Mucosa of descending colon (tissue), 3 donors: Measurements from ENCODE around the gene NT5C1B. TPM values are rescaled to one million over a fixed set of nuclear protein-coding genes. Genes with fewer than 3 reads are reported as not detected.

ENCODE experiments used
- ATAC-seq: fragments of 200-7000 bp; cut with Tn5 transposase; one replicate; pipeline ENCODE4 v1.9.1; 2020; ENCODE audit warnings: mild to moderate bottlenecking, moderate library complexity
- DNase-seq, 3 donors: peaks; one replicate each; pipeline ENCODE4 v3.0.0-alpha.2; 2020
- H3K36me3 ChIP-seq: fragments of 200-600 bp; one replicate; pipeline ENCODE4 v1.8.0; 2021; ENCODE audit warnings: low read depth, mild to moderate bottlenecking
- H3K4me1 ChIP-seq: fragments of 200-600 bp; one replicate; pipeline ENCODE4 v1.8.0; 2021; ENCODE audit warnings: low read depth, mild to moderate bottlenecking
- H3K4me3 ChIP-seq: fragments of 200-600 bp; one replicate; pipeline ENCODE4 v1.8.0; 2021; ENCODE audit warnings: mild to moderate bottlenecking
- H3K9me3 ChIP-seq: fragments of 200-600 bp; one replicate; pipeline ENCODE4 v1.8.0; 2021; ENCODE audit warnings: mild to moderate bottlenecking
- intact Hi-C, 2 donors: fragments of 100-400 bp; cut with DNase I in 1 of 2; cut with micrococcal nuclease in 1 of 2; formaldehyde crosslinking; loops; one replicate each; pipeline versions ENCODE4 v1.11.0 to v1.11.1; 2022; cut with DNase I, micrococcal nuclease
- total RNA-seq, 3 donors: library from RNA; stranded (reverse); fragmentation: NEBNext Ultra II Directional in 2 of 3; extraction: Animal tissue kit (Norgen Biotek cat#: 25700) in 2 of 3; gene quantifications; one replicate each; pipeline versions ENCODE4 v1.2.1 to v1.2.4, GENCODE V29; 2021 to 2023
- TF ChIP-seq, protein P1 (sequence below): fragments of 200-600 bp; IDR thresholded peaks from one replicate; pipeline ENCODE4 v1.8.0; 2022; ENCODE audit warnings: antibody characterized with exemption, mild to moderate bottlenecking
- donor health status: DM: no; HTN: no; CAD: no; lungs with moderate emphysema.
- donor health status: DM: no; HTN: no; CAD: no.
- donor health status: DM: no; HTN: yes; CAD: no.

NT5C1B gene
- total RNA-seq, 3 donors from 2014 or later = not detected

DNA sequence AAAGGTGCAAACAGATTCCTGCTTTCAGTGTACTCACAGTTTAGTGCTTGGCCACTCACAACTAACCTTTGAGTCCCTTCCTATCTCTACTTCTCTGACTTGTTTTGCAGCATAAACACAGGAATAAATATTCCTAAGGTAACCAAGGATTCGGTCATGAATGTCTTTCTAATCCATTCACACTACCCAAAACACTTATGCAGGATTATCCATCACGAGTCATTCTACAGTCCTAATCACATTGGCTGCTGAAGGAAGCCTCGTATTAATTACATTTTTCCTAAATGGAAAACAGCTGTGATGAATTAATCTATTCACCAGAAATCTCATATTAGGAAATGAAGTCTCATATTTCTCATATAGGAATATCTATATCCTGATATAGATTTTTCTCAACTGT lies 45.2 kb downstream of the NT5C1B start:
- intact Hi-C loops = no loop called here
- no peaks in the 10 kb centered on the region for H3K4me1 ChIP-seq
- H3K4me3 ChIP-seq = no peak overlapping the region
- H3K36me3 ChIP-seq = no peaks in the 10 kb centered on the region
- ATAC-seq = no peak
- no peak for DNase-seq
- H3K9me3 ChIP-seq = no peaks in the 10 kb centered on the region
- TF ChIP-seq, protein P1, sequence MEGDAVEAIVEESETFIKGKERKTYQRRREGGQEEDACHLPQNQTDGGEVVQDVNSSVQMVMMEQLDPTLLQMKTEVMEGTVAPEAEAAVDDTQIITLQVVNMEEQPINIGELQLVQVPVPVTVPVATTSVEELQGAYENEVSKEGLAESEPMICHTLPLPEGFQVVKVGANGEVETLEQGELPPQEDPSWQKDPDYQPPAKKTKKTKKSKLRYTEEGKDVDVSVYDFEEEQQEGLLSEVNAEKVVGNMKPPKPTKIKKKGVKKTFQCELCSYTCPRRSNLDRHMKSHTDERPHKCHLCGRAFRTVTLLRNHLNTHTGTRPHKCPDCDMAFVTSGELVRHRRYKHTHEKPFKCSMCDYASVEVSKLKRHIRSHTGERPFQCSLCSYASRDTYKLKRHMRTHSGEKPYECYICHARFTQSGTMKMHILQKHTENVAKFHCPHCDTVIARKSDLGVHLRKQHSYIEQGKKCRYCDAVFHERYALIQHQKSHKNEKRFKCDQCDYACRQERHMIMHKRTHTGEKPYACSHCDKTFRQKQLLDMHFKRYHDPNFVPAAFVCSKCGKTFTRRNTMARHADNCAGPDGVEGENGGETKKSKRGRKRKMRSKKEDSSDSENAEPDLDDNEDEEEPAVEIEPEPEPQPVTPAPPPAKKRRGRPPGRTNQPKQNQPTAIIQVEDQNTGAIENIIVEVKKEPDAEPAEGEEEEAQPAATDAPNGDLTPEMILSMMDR = no peak

DNA sequence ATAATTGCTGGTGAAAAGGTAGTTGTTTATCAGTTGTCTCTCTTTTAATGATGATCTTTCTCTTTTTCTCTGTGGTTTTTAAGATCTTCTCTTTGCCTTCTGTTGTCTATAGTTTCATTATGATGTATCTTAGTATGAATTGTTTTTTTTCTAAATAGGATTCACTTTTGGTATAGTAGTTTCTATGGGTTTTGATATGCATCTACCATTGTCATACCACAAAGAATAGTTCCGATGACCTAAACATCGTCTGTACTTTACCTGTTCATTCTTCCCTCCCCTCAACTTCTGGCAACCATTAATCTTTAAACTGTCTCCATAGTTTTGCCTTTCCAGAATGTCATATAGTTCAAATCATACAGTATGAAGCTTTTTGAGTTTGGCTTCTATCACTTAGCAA lies 48.5 kb downstream of the NT5C1B start:
- DNase-seq (no peak), ATAC-seq (no peak)
- intact Hi-C loops = no loop called here

DNA sequence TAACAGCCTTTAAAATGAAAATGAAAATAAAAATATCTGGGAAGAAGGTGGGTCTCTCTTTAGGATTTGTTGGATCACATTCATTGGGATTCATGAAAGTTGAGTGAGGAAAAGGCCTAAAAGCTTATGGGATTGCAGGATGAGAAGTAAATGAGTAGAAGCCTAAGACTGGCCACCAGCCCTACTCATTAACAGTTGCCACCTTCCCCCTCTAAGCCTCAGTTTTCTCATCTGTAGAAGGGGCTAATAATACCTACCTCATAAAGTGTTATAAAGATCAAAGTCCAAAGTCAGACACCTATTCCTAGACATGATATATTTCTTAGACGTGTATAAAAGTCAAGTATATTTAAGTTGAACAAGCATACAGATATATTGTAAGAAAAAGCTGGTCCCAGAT lies 52.7 kb downstream of the NT5C1B start:
- ATAC-seq (no peak), DNase-seq (no peak)
- Histone ChIP-seq H3K4me3 (no peak overlapping the region), H3K4me1 (no peaks in the 10 kb centered on the region), H3K36me3 (no peaks in the 10 kb centered on the region), H3K9me3 (no peaks in the 10 kb centered on the region)
- intact Hi-C loops = no loop called here
- TF ChIP-seq, protein P1 = no peak

More for the DNA sequence above, 48.5 kb downstream of the NT5C1B start:
- no peak overlapping the region for H3K4me3 ChIP-seq
- TF ChIP-seq, protein P1 = no peak
- H3K4me1 ChIP-seq = no peaks in the 10 kb centered on the region
- no peaks in the 10 kb centered on the region for H3K9me3 ChIP-seq
- no peaks in the 10 kb centered on the region for H3K36me3 ChIP-seq

DNA sequence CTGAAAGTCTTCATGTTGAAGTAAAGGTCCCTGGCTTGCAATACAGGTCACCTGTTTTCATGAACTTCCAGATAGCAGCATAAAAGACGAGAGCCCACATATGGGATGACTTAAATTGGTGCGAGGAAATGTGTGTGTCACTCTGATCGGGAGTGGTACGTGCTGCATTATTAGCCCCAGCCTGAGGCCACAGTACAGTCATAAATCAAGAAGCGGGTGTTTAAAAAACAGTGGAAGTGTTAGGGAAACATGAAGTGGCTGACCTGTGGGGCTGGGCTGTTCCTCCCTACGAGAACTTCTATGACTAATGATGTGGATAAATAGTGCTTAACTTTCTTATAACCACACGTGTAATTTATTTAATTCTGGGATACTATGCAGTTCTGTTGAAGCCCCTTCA lies 53.3 kb downstream of the NT5C1B start:
- intact Hi-C loops = no loop called here
- Histone ChIP-seq H3K4me3 (no peak overlapping the region), H3K9me3 (no peaks in the 10 kb centered on the region), H3K36me3 (no peaks in the 10 kb centered on the region), H3K4me1 (no peaks in the 10 kb centered on the region)
- TF ChIP-seq, protein P1 = no peak
- no peak for DNase-seq
- ATAC-seq = no peak

DNA sequence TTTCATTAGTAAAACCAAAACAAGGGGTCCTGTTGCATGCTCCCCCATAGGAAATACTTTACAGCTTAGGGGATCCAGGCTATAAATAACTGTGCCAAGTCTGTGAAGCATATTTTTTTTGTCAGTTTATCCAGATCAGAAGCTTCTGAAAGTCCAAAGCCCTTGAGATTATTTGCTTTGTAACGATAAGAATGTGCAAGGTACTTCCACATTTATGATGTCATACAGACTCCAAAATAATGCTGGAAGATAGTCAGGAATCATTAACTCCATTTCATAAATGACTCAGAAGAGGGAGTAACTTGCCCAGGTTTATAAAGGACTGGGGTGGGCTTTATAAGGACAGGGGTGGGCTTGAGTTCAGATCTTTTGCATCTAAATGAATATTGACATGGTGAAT lies 58.2 kb downstream of the NT5C1B start:
- ATAC-seq (no peak), DNase-seq (no peak)
- TF ChIP-seq, protein P1 = no peak
- Histone ChIP-seq H3K36me3 (no peaks in the 10 kb centered on the region), H3K4me1 (no peaks in the 10 kb centered on the region), H3K9me3 (no peaks in the 10 kb centered on the region), H3K4me3 (no peak overlapping the region)
- intact Hi-C loops = no loop called here

DNA sequence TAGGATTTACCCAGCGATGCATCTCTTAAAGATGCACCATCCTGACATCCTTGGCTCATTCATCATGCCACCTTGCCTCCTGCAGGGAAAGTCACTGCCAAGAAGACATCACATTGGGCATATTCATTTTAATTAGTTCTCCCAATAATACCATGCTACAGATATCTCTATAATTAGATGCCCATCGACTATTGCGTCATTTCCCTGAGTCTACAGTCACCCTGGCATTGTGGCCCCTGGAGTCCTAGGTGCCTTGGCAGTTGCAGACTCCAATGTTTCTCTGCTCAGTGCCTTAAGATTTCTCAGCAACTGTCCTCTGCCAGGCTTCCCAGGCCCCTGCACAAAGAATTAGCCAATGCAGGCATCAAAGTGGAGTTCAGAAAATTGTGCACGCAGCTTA lies 61.5 kb downstream of the NT5C1B start:
- Histone ChIP-seq H3K4me1 (no peaks in the 10 kb centered on the region), H3K9me3 (no peaks in the 10 kb centered on the region), H3K4me3 (no peak overlapping the region), H3K36me3 (no peaks in the 10 kb centered on the region)
- DNase-seq (no peak), ATAC-seq (no peak)
- TF ChIP-seq, protein P1 = no peak
- intact Hi-C loops = loop anchor here in 1 of 2 donors (10.0 kb wide), 1 partner anchor 227 kb away; no protein-coding TSS in a partner anchor
